Measurements from ENCODE around the gene DERL2.
"Not testable (repeated sequence)": the region's sequence is repeated elsewhere in the genome, so short reads cannot be mapped to it uniquely, and the experiment has no call there.

The DERL2 gene

DNA sequence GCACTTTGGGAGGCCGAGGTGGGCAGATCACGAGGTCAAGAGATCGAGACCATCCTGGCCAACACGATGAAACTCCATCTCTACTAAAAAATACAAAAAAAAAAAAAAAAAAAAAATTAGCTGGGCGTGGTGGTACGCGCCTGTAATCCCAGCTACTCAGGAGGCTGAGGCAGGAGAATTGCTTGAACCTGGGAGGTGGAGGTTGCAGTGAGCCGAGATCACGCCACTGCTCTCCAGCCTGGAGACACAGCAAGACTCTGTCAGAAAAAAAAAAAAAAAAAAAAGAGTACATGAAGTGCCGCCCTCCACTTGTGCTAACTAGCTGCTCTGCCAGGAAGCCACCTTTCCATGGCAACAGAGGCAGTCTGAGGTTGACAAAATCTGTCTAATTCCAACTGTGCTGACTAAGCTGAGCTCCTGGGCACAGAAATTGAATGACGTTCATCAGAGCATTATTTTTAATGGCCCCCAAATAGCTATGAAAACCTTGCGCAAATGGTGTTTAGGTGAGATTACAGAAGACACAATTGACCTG is 50.1 kb downstream of the DERL2 start:
- DNase-seq, result peak; percentile 4

DNA sequence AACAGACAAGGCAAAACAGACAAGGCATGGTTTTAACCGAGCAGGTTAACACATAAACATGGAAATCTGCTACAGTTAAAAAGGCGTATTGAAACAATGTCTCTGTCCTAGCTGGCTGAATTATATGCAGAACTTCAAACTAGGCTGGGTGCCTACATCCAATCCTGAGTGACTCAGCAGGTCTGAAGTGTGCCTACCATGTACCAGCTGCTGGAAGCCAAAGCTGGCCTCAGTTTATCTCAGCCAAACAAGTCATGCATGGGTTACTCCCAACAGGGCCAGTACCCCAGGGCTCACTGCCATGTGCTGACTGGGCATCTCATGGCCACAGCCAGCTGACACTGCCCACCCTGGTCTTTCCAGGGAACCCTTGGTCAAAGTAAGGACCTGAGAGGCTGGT is 51.0 kb downstream of the DERL2 start:
- DNase-seq, result no peak

DNA sequence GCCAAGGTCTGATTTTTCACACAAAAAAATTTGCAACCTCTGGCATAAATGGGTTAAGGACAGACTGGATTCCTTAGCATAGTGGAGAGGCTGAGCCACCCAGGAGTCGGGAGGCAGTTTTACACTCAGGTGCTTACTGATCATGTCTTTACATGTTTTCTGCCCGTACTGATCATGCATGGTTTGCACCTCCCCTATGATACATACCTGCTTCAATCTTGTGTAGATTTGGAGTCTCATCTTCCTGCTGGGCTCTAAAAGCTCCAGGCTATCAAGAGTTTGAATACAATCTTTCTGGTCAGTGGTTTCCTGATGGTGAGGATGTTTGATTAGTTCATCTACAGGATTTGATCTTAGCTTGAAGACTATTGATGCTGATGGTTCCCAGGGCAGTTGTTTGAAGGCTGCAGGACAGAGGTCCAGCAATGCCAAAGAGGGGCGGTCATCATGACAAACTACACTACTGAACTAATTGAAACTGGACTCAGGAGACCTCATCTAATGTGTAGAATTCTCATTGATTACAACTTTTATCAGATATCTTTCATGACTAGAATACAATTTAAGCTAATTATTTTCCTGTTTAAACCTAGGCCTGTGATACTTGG is 53.9 kb downstream of the DERL2 start:
- no peak for DNase-seq

DNA sequence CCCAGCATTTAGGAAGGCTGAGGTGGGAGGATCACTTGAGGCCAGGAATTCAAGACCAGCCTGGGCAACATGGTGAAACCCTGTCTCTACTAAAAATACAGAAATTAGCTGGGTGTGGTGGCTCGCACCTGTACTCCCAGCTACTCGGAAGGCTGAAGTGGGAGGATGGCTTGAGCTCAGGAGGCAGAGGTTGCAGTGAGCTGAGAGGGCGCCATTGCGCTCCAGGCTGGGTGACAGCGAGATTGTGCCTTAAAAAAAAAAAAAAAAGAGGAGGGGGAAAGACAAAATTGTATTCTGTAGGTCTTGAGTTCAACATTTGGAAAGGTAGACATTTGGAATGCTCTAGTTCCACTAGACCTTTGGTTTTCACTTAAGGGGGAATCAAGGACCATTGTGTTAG is 54.7 kb downstream of the DERL2 start:
- not testable (repeated sequence) for DNase-seq

DNA sequence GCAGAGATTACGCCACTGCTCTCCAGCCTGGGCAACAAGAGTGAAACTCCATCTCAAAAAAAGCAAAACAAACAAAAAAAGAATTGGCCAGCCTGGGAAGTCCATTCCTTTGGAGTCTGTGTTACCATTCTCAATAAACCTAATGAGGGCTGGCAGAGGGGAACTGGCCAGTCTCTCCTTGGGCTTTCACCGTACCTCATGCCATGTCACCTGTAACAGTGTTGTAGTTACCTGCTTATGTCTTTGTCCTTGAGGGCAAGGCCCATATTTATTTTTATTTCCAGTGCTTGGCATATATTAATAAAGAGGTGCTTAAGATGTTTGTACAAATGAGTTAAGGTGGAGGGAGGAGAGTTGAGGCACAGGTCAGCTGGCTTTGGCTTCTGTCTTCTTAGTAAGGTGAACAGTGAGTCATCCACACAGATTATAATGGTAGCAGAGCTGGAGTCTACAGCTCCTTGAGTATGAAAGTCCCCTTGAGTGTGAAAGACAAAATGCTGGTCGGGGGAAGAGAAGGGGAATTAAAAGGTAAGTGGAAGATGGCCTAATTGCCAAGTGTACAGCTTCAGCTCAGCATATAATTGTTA is 55.5 kb downstream of the DERL2 start:
- no peak for DNase-seq

DNA sequence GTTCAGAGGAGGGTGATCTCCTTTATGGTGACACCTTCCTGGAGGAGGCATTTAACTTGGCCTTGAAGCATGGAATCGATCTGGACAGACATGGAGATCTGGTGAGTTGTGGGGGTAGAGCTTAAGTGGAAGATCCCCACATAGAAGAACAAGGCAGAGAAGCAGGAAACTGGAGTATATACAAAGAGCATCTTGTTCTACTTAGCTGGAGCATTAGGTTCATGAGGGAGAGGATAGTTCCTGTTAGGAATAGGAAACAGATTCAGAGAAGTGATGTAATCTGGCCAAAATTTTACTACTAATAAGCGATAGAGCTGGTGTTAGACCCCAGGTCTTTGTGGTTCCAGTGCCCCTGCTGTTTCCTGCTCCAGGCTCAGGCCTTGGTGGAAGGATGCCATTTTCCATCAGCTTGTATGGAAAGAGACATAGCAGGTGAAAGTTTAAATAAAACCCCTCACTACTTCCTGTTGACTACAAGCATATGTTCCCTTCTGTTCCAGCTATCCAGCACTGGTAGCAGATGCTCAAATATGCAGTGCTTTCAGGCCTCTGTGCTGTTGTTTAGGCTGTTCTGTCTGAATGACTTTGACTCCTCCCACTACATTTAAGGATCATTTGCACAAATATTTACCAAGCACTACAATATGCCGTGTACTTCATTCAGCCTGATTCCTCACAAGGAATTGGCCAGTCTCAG is 56.6 kb downstream of the DERL2 start:
- no peak for DNase-seq

DNA sequence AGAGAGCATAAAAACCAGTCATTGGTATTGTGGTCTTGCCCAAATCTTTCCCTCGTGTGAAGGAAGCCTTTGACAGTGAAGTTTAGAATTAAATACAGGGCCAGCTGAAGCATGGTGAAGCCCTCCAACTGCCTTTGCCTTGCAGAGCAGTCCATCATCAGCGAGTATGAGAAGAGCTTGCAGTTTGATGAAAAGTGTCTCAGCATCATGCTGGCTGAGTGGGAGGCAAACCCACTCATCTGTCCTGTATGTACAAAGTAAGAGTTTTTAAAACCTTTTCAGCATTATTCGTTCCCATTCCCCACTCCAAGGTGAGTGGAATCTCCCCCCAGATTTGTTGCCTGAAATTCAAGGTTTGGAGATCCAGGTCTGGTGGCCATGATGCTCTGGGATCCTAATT is 60.2 kb downstream of the DERL2 start:
- no peak for DNase-seq

DNA sequence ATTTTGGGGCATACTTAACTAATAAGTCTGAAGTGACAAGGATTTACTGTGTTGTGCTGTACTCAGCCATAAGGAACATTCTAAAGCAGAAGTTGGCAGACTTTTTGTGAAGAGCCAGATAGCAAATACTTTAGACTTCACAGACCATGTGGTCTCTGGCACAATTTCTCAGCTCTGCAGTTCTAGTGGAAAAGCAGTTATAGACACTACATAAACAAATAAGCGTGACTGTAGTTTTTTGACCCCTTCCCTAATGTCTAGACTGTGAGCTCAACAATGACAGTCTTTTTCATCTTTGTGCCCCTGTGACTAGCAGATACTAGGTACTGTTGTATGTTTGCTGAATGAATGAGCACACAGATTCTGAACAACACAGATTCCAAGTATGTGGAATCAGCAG is 61.1 kb downstream of the DERL2 start:
- no peak for DNase-seq

DNA sequence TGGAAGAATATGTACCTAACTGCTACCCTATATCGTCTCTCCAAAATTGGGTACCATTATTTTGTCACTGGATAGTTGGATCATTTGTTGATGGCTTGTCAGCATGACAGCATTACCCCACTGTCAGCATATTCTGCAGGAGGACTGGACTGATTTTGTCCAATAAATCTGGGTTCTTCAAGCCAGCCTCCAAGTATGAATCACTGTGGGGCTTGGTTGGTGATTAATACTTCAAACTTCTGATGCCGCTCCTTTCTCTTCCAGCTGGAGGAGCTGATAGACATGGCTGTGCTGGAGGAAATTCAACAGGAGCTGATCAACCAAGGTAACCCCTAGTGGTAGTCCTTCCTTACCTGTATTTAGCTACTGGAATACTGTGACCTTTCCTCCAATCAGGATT is 63.5 kb downstream of the DERL2 start:
- no peak for DNase-seq
